Measurements from ENCODE around the gene SLC27A5.

DNA sequence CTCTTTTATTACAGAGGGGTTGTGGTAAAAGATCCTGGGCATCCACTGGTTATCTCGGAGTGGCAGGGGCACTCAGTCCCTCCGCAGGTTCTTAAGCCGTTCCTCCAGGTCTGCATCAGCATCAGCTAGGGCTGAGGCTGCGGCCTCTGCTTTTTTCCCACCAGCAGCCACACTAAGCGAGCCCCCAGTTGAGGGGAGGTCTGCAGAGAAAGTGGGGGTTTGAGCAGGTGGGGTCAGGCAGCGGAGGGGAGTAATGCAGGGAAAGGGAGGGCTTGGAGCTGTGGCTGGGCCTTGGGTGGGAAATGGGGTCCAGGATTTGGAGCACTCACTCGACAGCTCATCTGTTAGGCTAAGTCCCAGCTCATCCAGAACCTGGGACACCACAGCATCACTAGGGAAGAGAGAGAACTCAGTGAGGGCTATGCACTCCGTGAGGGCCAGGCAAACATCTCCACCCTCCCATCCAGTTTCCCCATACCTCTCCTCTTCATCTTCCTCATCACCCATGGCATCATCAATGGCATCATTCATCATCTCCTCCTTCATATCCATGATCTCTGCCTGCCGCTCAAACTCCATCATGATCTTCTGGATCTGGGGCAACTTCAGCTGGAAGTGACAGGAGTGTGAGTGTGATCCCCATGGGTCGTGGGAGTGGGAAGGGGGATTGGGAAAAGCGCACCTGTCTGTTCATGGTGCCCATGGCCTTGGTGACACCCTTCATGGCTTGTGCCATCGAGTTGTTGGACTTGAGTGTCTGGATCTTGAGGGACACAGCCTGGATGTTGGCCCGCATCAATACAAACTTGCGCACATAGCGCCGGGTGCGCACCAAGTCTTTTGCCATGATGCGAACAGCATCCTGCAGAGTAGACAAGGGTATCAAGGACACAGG is 40.0 kb upstream of the SLC27A5 start:
- TF ChIP-seq POLR2A (IDR thresholded peaks at IDR 0.05) (no peak), CTCF (IDR thresholded peaks at IDR 0.05) (no peak)

Data from testis (tissue), 2 donors.